ENCODE data around the gene ZNF836.
A peak's percentile ranks its signal among the peaks of the same experiment; 100 is the strongest.

Gene ZNF836

GRCh38 chr19:52198678-52199077, 27.3 kb upstream of the ZNF836 start:
- Mint-ChIP-seq H3K27me3 (ENCODE audit: low read depth) (no peaks in the 10 kb centered on the region), H3K9me3 (no peaks in the 10 kb centered on the region), H3K27ac (no peak overlapping the region), H3K36me3 (ENCODE audit: low read depth) (peaks cover 72% of the 10 kb centered on the region), H3K4me3 (no peak overlapping the region), H3K4me1 (peaks cover 11% of the 10 kb centered on the region)
- no peak for TF ChIP-seq CTCF (IDR thresholded peaks at IDR 0.05; ENCODE audit: unreplicated experiment in 3 of 3)

GRCh38 chr19:52197964-52198363, 26.5 kb upstream of the ZNF836 start:
- H3K4me1 Mint-ChIP-seq, result peaks cover 11% of the 10 kb centered on the region
- H3K9me3 Mint-ChIP-seq, result no peaks in the 10 kb centered on the region
- no peak overlapping the region for H3K27ac Mint-ChIP-seq
- no peak overlapping the region for H3K4me3 Mint-ChIP-seq
- no peak for TF ChIP-seq CTCF (IDR thresholded peaks at IDR 0.05; ENCODE audit: unreplicated experiment in 3 of 3)
- H3K27me3 Mint-ChIP-seq (ENCODE audit: low read depth), result no peaks in the 10 kb centered on the region
- H3K36me3 Mint-ChIP-seq (ENCODE audit: low read depth), result peaks cover 70% of the 10 kb centered on the region

- H3K4me1 Mint-ChIP-seq, result peaks cover 19% of the 10 kb centered on the region
- H3K4me3 Mint-ChIP-seq, result no peak overlapping the region
- no peak for TF ChIP-seq CTCF (IDR thresholded peaks at IDR 0.05; ENCODE audit: unreplicated experiment in 3 of 3)
- H3K27me3 Mint-ChIP-seq (ENCODE audit: low read depth), result no peaks in the 10 kb centered on the region
- H3K27ac Mint-ChIP-seq, result no peak overlapping the region
- H3K36me3 Mint-ChIP-seq (ENCODE audit: low read depth), result peaks cover 70% of the 10 kb centered on the region
- no peaks in the 10 kb centered on the region for H3K9me3 Mint-ChIP-seq
Measured at GRCh38 chr19:52196256-52196967, 25.0 kb upstream of the ZNF836 start.

- Mint-ChIP-seq H3K27ac (peak overlapping the region; percentile 56 to 99 (median 88)), H3K4me3 (peak overlapping the region; percentile 91 to 95 (median 93)), H3K4me1 (peaks cover 15% of the 10 kb centered on the region), H3K9me3 (no peaks in the 10 kb centered on the region), H3K27me3 (ENCODE audit: low read depth) (no peaks in the 10 kb centered on the region), H3K36me3 (ENCODE audit: low read depth) (peaks cover 48% of the 10 kb centered on the region)
- no peak for TF ChIP-seq CTCF (IDR thresholded peaks at IDR 0.05; ENCODE audit: unreplicated experiment in 3 of 3)
Measured at GRCh38 chr19:52191951-52192350, 20.5 kb upstream of the ZNF836 start.

GRCh38 chr19:52191389-52191788, 20.0 kb upstream of the ZNF836 start:
- Mint-ChIP-seq H3K4me3 (peak overlapping the region; percentile 91 to 95 (median 93)), H3K27ac (peak overlapping the region; percentile 56 to 99 (median 88)), H3K4me1 (peaks cover 15% of the 10 kb centered on the region), H3K27me3 (ENCODE audit: low read depth) (no peaks in the 10 kb centered on the region), H3K9me3 (no peaks in the 10 kb centered on the region), H3K36me3 (ENCODE audit: low read depth) (peaks cover 44% of the 10 kb centered on the region)
- TF ChIP-seq CTCF (IDR thresholded peaks at IDR 0.05; ENCODE audit: unreplicated experiment in 3 of 3), result no peak

Data from nephron (organoid).